H9 (cell line): ENCODE measurements around the gene TENM3. TPM values are rescaled to one million over a fixed set of nuclear protein-coding genes. Genes with fewer than 3 reads are reported as not detected.

Source experiments
- DNase-seq: peaks from one replicate; pipeline ENCODE4 v3.0.0-alpha.2; 2017
- H2AFZ ChIP-seq: one replicate; pipeline ENCODE4 v1.6.1; 2013; ENCODE audit warnings: mild to moderate bottlenecking, low read length, control low read depth, moderate library complexity
- H2AK5ac ChIP-seq: 2 replicates; pipeline ENCODE4 v1.6.1; 2013; ENCODE audit warnings: low read length, control low read depth, mixed read lengths; ENCODE audit not compliant: insufficient read length
- H2BK120ac ChIP-seq: one replicate; pipeline ENCODE4 v1.6.1; 2013; ENCODE audit warnings: low read depth, mild to moderate bottlenecking, low read length, control low read depth, inconsistent platforms; ENCODE audit not compliant: poor library complexity, severe bottlenecking
- H2BK12ac ChIP-seq: 2 replicates; pipeline ENCODE4 v1.6.1; 2013; ENCODE audit warnings: low read length, control low read depth, mixed read lengths, low read depth; ENCODE audit not compliant: insufficient read length
- H2BK15ac ChIP-seq: 2 replicates; pipeline ENCODE4 v1.6.1; 2013; ENCODE audit warnings: low read depth, low read length, control low read depth
- H2BK20ac ChIP-seq: one replicate; pipeline ENCODE4 v1.6.1; 2013; ENCODE audit warnings: low read depth, mild to moderate bottlenecking, low read length, control low read depth, inconsistent platforms; ENCODE audit not compliant: poor library complexity, severe bottlenecking
- H2BK5ac ChIP-seq: 2 replicates; pipeline ENCODE4 v1.6.1; 2013; ENCODE audit warnings: low read length, control low read depth, mixed read lengths; ENCODE audit not compliant: insufficient read length
- H3K14ac ChIP-seq: 2 replicates; pipeline ENCODE4 v1.6.1; 2013; ENCODE audit warnings: low read length, control low read depth; ENCODE audit not compliant: insufficient read depth
- H3K18ac ChIP-seq: 2 replicates; pipeline ENCODE4 v1.6.1; 2013; ENCODE audit warnings: low read depth, mild to moderate bottlenecking, mixed read lengths, low read length, control low read depth; ENCODE audit not compliant: insufficient read length
- H3K23ac ChIP-seq: 2 replicates; pipeline ENCODE4 v1.6.1; 2013; ENCODE audit warnings: low read length, control low read depth, mixed read lengths, low read depth; ENCODE audit not compliant: insufficient read length
- H3K23me2 ChIP-seq: 2 replicates; pipeline ENCODE4 v1.6.1; 2013; ENCODE audit warnings: low read depth, mild to moderate bottlenecking, mixed read lengths, low read length, control low read depth; ENCODE audit not compliant: insufficient read length, poor library complexity, severe bottlenecking
- H3K27ac ChIP-seq: 2 replicates; pipeline ENCODE4 v1.5.1; 2013; ENCODE audit warnings: low read length, control low read depth, mixed read lengths, low read depth; ENCODE audit not compliant: insufficient read length
- H3K27me3 ChIP-seq: 2 replicates; pipeline ENCODE4 v1.6.1; 2013; ENCODE audit warnings: low read length, control low read depth, inconsistent platforms; ENCODE audit not compliant: insufficient read depth
- H3K4ac ChIP-seq: 2 replicates; pipeline ENCODE4 v1.6.1; 2013; ENCODE audit warnings: low read depth, mild to moderate bottlenecking, control low read depth, inconsistent platforms, low read length, moderate library complexity
- H3K4me1 ChIP-seq: 2 replicates; pipeline ENCODE4 v1.6.1; 2013; ENCODE audit warnings: low read length, control low read depth, inconsistent platforms; ENCODE audit not compliant: insufficient read depth
- H3K4me2 ChIP-seq: 2 replicates; pipeline ENCODE4 v1.6.1; 2013; ENCODE audit warnings: low read length, control low read depth, mixed read lengths; ENCODE audit not compliant: insufficient read length, insufficient read depth
- H3K56ac ChIP-seq: 2 replicates; pipeline ENCODE4 v1.6.1; 2013; ENCODE audit warnings: low read depth, mild to moderate bottlenecking, mixed read lengths, low read length, control low read depth; ENCODE audit not compliant: insufficient read length
- H3K79me1 ChIP-seq: 2 replicates; pipeline ENCODE4 v1.6.1; 2013; ENCODE audit warnings: low read depth, mild to moderate bottlenecking, moderate library complexity, low read length, control low read depth, inconsistent platforms; ENCODE audit not compliant: insufficient read depth, poor library complexity, severe bottlenecking
- H3K79me2 ChIP-seq: 2 replicates; pipeline ENCODE4 v1.6.1; 2013; ENCODE audit warnings: low read length, control low read depth, inconsistent platforms; ENCODE audit not compliant: insufficient read depth
- H3K9ac ChIP-seq: 2 replicates; pipeline ENCODE4 v1.6.1; 2013; ENCODE audit warnings: low read length, control low read depth, mixed read lengths; ENCODE audit not compliant: insufficient read length; ENCODE audit errors: extremely low read depth
- H3K9me3 ChIP-seq: one replicate; pipeline ENCODE4 v1.6.1; 2013; ENCODE audit warnings: low read depth, low read length, inconsistent platforms; ENCODE audit not compliant: control insufficient read depth
- H3T11ph ChIP-seq: one replicate; pipeline ENCODE4 v1.6.1; 2013; ENCODE audit warnings: mild to moderate bottlenecking, low read length, control low read depth, inconsistent platforms
- H4K20me1 ChIP-seq: one replicate; pipeline ENCODE4 v1.6.1; 2013; ENCODE audit not compliant: control insufficient read depth, insufficient read length, insufficient read depth
- H4K5ac ChIP-seq: 2 replicates; pipeline ENCODE4 v1.6.1; 2013; ENCODE audit warnings: low read depth, mild to moderate bottlenecking, mixed read lengths, low read length, control low read depth; ENCODE audit not compliant: insufficient read length
- H4K8ac ChIP-seq: replicated peaks from 2 replicates; pipeline ENCODE4 v1.6.1; 2013; ENCODE audit warnings: low read length, control low read depth, mixed read lengths, low read depth; ENCODE audit not compliant: insufficient read length
- H4K91ac ChIP-seq: 2 replicates; pipeline ENCODE4 v1.6.1; 2013; ENCODE audit warnings: low read depth, mild to moderate bottlenecking, moderate library complexity, mixed read lengths, low read length, control low read depth; ENCODE audit not compliant: insufficient read length
- H3K27ac Mint-ChIP-seq, 3 experiments: 2 replicates in 2 of 3; 3 replicates in 1 of 3; pipeline ENCODE4 v1.8.0; 2020 to 2021; ENCODE audit warnings: mixed read lengths in 3 of 3, mild to moderate bottlenecking in 1 of 3, moderate library complexity in 1 of 3
- H3K27me3 Mint-ChIP-seq: 2 replicates; pipeline ENCODE4 v1.8.0; 2021; ENCODE audit warnings: low read depth, mild to moderate bottlenecking, moderate library complexity, mixed read lengths
- H3K36me3 Mint-ChIP-seq, 3 experiments: 2 replicates in 2 of 3; 3 replicates in 1 of 3; pipeline ENCODE4 v1.8.0; 2020 to 2021; ENCODE audit warnings: low read depth in 3 of 3, mixed read lengths in 3 of 3; ENCODE audit not compliant: insufficient read depth in 1 of 3
- H3K4me1 Mint-ChIP-seq, 2 experiments: 2 replicates each; pipeline ENCODE4 v1.8.0; 2020; ENCODE audit warnings: mixed read lengths in 2 of 2
- H3K4me3 Mint-ChIP-seq, 2 experiments: 2 replicates in 1 of 2; 3 replicates in 1 of 2; pipeline ENCODE4 v1.8.0; 2020 to 2021; ENCODE audit warnings: mild to moderate bottlenecking in 2 of 2, mixed read lengths in 2 of 2, moderate library complexity in 1 of 2
- H3K9me3 Mint-ChIP-seq, 2 experiments: 2 replicates in 1 of 2; 3 replicates in 1 of 2; pipeline ENCODE4 v1.8.0; 2020; ENCODE audit warnings: mild to moderate bottlenecking in 2 of 2, mixed read lengths in 2 of 2, moderate library complexity in 1 of 2
- WGBS: extraction: QIAGEN DNeasy Blood & Tissue Kit; methylation state at CpG from one replicate; pipeline ENCODE4 v1.1.7; 2013; ENCODE audit warnings: missing lambda C conversion rate, low lambda C conversion rate, mixed read lengths; ENCODE audit not compliant: insufficient read length; ENCODE audit errors: extremely low coverage; 5-methylcytosine and 5-hydroxymethylcytosine counted together
- total RNA-seq: library from RNA; stranded (reverse); gene quantifications from 2 replicates; pipeline ENCODE4 v1.2.1, GENCODE V29; 2021
- TF ChIP-seq, protein P1 (sequence below): fragments of 200-600 bp; sonication (generic); conservative IDR thresholded peaks from 3 replicates; pipeline ENCODE4 v1.8.0; 2021; ENCODE audit warnings: antibody characterized with exemption, mild to moderate bottlenecking

The TENM3 gene
- total RNA-seq, 1 experiment from 2014 or later: 49.6 TPM

- TF ChIP-seq, protein P1, sequence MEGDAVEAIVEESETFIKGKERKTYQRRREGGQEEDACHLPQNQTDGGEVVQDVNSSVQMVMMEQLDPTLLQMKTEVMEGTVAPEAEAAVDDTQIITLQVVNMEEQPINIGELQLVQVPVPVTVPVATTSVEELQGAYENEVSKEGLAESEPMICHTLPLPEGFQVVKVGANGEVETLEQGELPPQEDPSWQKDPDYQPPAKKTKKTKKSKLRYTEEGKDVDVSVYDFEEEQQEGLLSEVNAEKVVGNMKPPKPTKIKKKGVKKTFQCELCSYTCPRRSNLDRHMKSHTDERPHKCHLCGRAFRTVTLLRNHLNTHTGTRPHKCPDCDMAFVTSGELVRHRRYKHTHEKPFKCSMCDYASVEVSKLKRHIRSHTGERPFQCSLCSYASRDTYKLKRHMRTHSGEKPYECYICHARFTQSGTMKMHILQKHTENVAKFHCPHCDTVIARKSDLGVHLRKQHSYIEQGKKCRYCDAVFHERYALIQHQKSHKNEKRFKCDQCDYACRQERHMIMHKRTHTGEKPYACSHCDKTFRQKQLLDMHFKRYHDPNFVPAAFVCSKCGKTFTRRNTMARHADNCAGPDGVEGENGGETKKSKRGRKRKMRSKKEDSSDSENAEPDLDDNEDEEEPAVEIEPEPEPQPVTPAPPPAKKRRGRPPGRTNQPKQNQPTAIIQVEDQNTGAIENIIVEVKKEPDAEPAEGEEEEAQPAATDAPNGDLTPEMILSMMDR: no peak
- Mint-ChIP-seq H3K4me3 (no peak overlapping the region), H3K4me1 (peaks cover 29 to 33% of the 10 kb centered on the region in 2 experiments)
Measured at GRCh38 chr4:182829196-182829595, 586.0 kb downstream of the TENM3 start.

More at GRCh38 chr4:182829196-182829595, 586.0 kb downstream of the TENM3 start:
- Histone ChIP-seq H2AK5ac (no peak overlapping the region), H2BK5ac (no peak overlapping the region), H4K91ac (no peak overlapping the region), H3K4me1 (no peaks in the 10 kb centered on the region), H4K5ac (no peak overlapping the region), H3K18ac (no peak overlapping the region), H3K23me2 (no peaks in the 10 kb centered on the region), H3K27me3 (no peaks in the 10 kb centered on the region), H3K9ac (no peak overlapping the region), H2AFZ (no peak overlapping the region), H2BK20ac (no peak overlapping the region), H3K23ac (no peak overlapping the region), H2BK12ac (no peak overlapping the region), H3K79me2 (no peaks in the 10 kb centered on the region), H2BK15ac (no peak overlapping the region), H3K56ac (no peak overlapping the region), H3K9me3 (no peaks in the 10 kb centered on the region), H4K20me1 (no peaks in the 10 kb centered on the region), H3T11ph (no peak overlapping the region), H3K4ac (no peak overlapping the region), H3K14ac (no peak overlapping the region), H3K79me1 (no peaks in the 10 kb centered on the region), H3K4me2 (no peak overlapping the region), H4K8ac (no peak overlapping the region), H3K27ac (no peak overlapping the region), H2BK120ac (no peak overlapping the region)
- peaks cover 4 to 6% of the 10 kb centered on the region in 2 experiments for H3K9me3 Mint-ChIP-seq
- H3K36me3 Mint-ChIP-seq: peaks cover 0 to 4% (median 2%) of the 10 kb centered on the region in 3 experiments; a peak in 4 of 7 replicates
- DNase-seq: no peak
- WGBS: no CpG with 5 or more reads among the region's 9 CpGs
- peaks cover 2% of the 10 kb centered on the region; the same call in 1 of the 2 replicates for H3K27me3 Mint-ChIP-seq
- H3K27ac Mint-ChIP-seq: peak overlapping the region in 1 of 3 experiments; percentile 86; a peak in 1 of 7 replicates
